ENCODE data around the gene OXLD1.
"Not testable (repeated sequence)": the region's sequence is repeated elsewhere in the genome, so short reads cannot be mapped to it uniquely, and the experiment has no call there.

OXLD1 gene

GRCh38 chr17:81682565-81683207 is 16.3 kb upstream of the OXLD1 start:
- DNase-seq (ENCODE audit: low read depth) = no peak

DNA sequence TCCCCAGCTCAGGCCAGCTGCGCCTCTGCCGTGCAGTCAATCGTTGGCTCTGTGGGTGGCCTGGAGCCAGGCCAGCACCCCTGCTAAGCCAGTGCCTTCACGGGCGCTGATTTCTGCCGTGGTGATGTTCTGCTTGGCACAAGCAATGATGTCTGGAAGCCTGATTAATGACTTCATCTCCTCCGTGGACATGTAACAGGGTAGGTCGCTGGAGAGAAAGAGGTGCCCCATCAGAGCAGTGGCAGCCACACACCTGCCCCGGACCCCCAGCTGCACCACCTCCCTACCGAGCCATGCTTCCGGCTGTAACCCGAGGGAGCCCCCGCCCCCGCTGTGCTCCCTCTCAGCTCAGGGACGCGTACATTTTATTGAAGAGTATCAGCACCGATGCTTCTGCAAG is 15.3 kb upstream of the OXLD1 start:
- DNase-seq (ENCODE audit: low read depth) = no peak

GRCh38 chr17:81680150-81680549 is 13.7 kb upstream of the OXLD1 start:
- DNase-seq (ENCODE audit: low read depth) = no peak

DNA sequence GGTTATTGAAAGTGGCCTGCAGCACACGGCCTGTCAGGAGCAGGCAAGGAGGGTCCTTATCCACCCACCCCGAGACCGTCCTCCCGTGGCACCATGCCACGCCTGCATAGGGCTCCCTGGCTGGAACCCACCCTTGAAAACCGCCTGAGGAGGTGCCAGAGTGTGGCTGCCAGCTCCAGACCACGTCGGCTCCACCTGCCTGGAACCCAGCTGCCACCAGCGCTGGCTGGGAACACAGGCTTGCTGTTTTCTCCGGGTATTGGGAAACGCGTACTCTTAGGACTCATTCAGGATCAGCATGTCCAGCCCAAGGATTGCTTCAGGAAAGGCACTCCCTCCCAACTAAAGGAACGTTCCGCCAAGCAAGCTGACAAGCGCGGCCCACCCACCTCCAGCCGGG is 10.5 kb upstream of the OXLD1 start:
- DNase-seq (ENCODE audit: low read depth) = no peak

GRCh38 chr17:81675515-81676221 is 9.3 kb upstream of the OXLD1 start:
- not testable (repeated sequence) for DNase-seq (ENCODE audit: low read depth)

GRCh38 chr17:81673561-81674258 is 7.3 kb upstream of the OXLD1 start:
- no peak for DNase-seq (ENCODE audit: low read depth)

GRCh38 chr17:81672954-81673353 is 6.5 kb upstream of the OXLD1 start:
- DNase-seq (ENCODE audit: low read depth) = no peak

GRCh38 chr17:81672504-81672903 is 6.1 kb upstream of the OXLD1 start:
- DNase-seq (ENCODE audit: low read depth) = no peak

- no peak for DNase-seq (ENCODE audit: low read depth)
Observed at GRCh38 chr17:81667754-81668153, 1.3 kb upstream of the OXLD1 start.

DNA sequence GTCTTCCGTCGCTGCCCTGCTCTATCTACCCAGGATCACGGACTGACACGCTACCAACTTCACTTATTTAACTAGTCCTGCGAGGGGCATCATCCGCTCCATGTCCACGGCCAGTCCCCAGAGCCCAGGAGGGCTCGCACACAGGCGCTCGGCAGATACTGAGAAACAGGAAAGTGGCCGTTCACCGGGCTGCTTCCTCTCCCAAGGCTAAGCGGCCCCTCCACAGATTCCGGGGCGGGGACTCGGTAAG is 388 bp downstream of the OXLD1 start:
- no peak for DNase-seq (ENCODE audit: low read depth)

DNA sequence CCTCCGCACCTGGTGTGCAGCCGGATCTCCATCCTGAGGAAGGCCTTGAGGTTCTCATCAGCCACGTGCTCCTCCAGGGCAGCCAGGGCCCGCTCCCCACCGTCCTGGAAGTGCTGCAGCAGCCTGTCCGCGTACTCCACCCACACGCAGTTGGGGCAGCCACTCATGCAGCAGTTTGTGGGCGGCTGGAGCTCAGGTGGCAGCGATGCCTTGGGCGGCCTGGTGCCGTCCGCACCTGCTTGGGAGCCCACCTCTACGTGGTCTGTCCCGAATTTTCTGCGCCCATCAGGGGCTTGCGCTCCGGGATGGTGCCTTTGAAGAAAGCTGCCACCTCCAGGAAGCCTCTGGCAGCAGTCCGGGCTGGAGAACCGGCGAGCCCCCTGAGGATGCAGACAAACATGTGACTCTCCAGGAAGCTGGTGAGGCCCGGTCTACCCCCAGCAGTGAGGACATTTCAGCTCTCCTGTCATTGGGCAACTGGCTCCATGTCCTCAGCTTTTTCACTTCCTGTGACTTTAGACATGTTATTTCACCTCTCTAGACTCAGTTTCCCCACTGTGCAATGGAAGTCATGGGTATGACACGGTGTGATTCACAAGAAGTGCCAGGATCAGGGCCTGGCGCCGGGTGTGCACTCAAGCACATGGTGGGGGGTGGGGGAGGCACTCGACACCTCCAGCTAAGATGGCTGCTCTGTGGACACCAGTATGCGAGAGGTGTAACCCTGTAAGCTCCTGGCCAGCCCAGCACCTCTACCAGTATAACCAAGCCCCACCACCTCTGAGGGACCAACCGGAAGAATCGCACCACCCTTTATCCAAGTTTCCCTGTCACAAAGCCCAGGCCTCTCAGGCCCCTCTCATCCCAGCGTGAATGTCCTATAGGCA is 957 bp downstream of the OXLD1 start:
- no peak for DNase-seq (ENCODE audit: low read depth)

GRCh38 chr17:81664051-81664470 is 2.3 kb downstream of the OXLD1 start:
- DNase-seq (ENCODE audit: low read depth) = no peak

GRCh38 chr17:81662002-81662401 is 4.4 kb downstream of the OXLD1 start:
- no peak for DNase-seq (ENCODE audit: low read depth)

DNA sequence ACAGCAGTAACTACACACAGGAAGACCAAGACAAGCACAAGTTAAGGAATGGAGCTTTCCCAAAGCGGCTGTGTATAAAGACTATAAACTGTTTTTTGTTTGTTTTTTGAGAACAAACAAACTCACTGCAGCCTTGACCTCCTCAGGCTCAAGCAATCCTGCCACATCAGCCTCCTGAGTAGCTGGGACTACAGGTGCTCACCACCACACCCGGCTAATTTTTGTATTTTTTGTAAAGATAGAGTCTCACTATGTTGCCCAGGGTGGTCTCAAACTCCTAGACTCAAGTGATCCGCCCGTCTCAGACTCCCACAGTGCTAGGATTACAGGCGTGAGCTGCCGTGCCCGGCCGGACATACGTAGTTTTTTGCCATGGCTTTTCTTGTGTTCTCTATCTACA is 6.0 kb downstream of the OXLD1 start:
- no peak for DNase-seq (ENCODE audit: low read depth)

DNA sequence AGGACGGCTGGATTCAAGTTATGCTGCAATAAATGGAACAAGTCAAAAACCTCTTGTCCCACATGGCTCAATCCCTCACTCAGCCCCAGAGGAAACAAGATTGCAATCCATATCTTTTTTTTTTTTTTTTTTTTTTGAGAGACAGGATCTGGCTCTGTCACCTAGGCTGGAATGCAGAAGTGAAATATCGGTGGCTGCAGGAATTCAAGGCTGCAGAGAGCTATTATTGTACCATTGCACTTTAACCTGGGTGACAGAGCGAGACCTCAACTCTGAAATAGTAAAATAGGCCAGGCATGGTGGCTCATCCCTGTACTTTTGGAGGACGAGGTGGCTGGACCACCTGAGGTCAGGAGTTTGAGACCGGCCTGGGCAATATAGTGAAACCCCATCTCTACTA is 7.4 kb downstream of the OXLD1 start:
- no peak for DNase-seq (ENCODE audit: low read depth)

DNA sequence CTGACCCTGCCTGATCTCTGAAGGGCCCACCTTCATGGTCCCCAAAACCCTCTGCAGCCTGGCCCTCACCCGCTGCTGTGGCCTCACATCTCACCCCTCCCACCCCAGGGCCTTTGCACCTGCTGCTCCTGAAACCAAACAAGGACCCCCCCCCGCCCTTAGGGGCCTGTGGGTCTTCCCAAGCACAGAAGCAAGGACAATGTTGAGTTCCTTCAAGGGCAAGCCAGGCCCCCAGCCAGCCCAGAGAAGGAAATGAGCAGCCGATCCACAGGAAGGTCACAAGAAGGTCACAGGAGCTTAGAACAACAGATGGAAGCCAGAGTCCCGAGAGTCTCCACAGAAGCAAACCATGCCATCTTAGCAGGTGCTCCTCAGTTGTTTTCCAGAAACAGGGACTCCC is 9.6 kb downstream of the OXLD1 start:
- no peak for DNase-seq (ENCODE audit: low read depth)

DNA sequence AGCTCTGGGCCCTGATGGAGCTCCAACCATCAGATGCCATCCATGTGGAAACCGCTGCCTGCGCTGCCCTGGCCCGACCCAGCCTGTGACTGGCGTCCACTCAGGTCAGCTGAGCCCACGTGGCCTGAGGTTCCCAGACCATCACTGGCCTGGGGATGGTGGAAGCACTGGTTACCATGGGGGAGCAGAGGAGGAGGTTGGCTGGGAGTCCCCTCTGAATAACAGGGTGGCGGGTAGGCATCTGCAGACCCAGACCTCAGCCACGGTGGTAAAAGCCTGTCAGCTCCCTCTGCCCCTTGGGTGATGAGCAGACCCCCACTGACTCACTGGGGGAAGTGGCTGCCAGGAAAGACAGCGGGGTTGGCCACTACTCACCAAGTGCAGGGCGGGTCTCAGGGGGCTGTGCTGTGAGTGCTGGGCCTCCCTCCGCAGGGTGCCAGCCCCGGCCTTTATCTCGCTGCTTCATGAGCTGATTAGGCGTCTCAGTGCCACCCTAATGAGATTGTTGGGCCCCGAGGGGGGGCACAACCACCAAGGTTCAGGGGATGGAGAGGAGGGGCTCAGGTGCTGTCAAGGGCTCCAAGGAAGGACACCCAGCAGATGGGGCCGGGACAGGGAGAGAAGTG is 10.2 kb downstream of the OXLD1 start, which contains the start of gene PDE6G:
Gene PDE6G, minus strand, starts transcription at position 425 of the 626 bp plus-strand sequence. CDS start 3,237 bp downstream, outside the sequence.
- DNase-seq (ENCODE audit: low read depth) = no peak

DNA sequence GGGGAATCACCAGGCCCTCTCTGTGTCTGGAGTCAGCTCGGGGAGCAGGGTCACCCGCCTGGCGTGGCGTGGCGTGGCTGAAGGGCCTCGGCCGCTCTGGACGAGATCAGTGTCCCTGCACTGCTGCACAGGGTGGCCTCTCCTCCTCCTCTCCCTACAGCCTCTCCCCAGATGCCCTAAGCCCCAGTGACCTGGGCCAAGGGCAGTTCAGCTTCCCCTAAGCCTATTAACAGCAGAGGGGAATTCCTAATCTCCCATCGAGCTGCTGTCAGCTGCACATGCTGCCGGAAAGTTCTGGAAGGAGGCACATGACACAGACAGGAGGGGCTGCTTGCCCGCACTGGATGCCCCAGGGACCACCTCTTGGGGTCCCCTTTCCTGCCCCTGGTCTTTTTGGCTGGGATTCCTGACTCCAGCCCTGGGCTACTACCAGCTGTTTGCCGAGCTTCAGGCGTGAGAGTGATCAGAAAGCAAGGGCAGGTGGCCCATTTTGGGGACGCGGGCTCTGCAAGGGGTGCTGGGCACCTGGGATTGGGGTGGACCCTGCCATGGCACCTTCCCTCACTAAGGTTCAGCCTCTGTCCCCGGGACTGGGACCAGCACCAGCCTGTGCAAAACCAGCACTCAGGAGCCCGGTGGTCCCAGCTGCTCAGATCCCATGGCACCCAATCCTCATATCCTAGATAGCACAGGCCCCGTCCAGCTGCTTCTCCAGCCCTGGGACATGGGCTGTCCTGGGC is 10.9 kb downstream of the OXLD1 start:
- no peak for DNase-seq (ENCODE audit: low read depth)

DNA sequence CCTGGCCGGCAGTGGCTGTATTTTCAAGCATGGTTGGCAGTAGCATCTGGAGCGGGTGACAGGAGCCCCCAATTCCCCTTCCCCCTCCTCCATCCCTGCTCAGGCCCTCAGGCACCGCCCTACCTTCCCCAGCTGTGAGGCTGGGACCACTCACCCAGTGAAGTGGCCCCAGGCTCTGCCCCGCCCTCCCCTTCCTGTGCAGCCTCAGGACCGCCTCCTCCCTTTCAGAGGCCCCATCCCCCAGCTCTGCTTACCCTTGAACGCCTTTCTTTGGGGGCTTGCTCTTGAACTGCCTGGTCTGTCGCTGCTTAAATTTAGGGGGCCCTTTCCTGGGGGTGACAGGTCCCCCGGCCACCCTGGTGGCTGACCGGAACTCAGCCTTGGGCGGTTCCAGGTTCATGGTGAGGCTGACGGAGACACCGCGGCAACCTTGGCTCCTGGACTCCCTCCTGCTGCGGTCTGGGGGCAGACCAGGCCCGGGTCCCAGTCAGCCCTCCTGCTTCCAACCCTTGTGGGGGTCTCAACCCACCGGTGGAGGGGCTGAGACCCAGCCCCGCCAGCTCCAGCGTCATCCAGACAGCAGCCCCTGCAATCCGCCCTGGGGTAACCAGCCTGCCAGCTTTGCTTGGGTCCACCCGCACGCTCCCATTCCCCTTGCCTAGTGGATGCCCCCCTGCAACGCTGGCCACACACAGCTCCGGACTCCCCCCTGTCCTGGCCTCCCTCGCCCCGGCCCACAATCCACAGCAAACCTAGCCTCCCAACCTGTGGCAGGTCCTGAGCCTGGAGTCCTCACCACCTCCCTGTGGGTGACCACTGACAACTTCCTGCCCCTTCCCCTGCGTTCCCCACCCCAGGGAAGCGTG is 13.3 kb downstream of the OXLD1 start:
- no peak for DNase-seq (ENCODE audit: low read depth)

DNA sequence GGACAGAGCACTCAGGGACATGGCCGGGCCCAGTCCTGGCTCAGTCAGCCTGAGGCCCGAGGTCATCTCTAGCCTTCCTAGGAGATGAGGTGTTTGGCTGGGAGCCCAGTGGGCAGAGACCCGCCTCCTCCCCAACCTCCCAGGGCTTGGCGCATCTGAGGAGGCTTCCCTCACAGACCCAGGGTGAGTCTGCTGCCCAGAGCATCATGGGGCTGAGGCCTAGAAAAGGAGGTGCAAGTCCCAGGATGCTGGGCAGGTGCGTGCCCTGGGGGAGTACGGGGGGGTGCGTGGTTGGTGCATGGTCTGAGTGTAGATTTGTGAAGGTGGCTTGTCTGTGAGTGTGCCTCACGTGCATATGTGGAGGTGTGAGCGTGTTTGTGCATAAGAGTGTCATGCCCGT is 14.7 kb downstream of the OXLD1 start:
- DNase-seq (ENCODE audit: low read depth) = no peak
